Measurements from ENCODE around the gene HSD11B2.
A peak's percentile ranks its signal among the peaks of the same experiment; 100 is the strongest.

The HSD11B2 gene

DNA sequence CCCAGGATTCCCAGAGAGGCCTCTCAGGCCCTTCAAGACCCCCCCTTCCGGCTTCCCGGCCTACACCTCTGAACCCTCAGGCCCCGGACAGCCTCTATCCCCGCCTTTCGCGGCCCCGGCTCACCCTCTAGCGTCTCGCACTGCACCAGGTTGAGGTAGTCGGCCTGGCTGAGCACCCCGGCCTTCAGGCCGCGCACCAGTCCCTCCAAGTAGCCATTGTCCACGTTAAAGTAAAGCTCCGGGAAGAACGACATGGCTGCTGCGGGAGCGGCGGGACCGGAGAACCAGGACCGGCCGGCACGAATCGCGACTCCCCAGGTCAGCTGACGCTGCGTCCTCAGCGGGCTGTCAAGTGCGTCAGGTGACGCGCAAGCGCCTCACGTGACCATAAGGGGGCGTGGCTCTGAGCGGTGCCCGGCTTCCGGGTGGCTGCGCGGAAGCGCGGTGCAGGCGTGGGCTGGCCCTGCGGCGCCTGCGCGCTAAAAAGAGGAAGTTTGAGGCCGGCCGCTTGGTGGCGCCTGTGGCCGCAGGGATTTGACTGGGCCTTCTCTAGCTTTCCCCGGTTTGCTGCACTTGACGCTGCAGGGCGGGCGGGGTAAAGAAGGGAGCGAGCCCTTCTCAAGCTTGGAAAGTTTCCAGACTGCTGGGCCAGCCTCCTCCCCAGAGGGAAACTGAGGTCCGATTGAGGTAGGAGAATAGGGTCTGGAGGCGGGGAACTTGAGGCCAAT, 50.1 kb downstream of the HSD11B2 start, which contains the start of gene ATP6V0D1:
Gene ATP6V0D1 (minus strand): TSS at position 325 of the 728 bp plus-strand sequence. CDS start 71 bp downstream, at position 254.
- DNase-seq: peak; percentile 87 to 99 (median 97)

DNA sequence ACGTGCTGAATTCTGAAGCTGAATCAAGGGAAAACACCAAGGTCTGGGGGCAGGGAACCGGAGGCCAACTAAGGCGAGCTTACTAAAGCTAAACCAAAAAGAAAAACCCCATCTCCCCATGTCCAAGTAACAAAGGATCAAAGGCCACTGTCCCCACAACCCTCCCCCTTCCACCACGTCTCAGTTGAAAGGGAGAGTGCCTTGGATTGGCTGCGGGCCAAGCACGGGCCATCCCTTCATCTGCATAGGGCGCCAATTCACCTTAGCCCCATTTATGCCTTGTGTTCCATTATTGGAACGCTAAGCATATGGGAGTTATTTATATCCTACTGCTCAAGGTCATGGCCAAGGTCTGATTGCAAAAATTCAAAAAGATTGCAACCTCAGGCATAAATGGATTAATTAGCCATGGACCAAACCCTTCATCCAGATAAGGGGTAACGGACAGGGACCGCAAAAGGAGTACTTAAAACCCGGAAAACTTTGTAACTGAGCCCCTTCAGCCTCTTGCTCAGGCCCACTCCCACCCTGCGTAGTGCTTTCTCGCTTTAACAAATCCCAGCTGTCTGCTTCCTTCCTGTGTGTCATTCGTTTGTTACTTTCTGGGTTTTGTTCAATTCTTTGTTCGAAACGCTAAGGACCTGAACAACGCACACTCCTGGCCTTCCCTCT, 50.8 kb downstream of the HSD11B2 start:
- DNase-seq: peak in 2 of 14 donors; percentile 24 to 31

DNA sequence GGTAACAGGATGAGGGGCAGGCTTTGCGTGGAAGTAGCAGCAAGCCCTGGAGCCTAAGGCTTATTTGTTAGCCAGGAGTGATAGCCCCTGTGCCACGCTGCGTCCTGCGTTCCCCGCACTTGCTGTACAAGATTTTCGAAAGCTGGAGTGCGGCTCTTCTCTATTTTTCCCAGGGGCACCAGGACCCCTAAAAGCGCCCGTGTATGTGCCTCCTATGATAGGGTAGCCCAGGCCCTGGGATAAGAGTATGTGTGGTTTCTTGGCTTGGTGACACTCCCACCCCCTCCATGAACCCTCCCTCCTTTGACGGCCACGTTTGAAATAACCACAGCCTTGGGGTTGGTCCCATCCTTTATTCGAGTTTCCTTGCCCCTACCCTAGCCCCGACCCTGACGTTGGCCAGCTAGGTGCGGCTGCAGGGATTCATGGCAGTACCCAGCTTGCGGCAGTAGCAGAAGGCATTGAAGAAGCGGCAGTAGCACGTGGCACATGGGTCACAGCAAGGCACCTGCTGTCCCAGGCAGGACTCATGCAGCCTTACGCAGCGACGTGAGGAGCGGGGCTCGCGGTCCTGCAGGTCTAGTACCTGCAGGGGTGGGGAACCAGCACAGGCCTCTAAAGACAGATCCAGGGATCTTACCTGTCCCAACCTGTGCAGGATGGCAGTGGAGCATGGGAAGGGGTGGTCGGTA, 51.5 kb downstream of the HSD11B2 start:
- DNase-seq: no peak

DNA sequence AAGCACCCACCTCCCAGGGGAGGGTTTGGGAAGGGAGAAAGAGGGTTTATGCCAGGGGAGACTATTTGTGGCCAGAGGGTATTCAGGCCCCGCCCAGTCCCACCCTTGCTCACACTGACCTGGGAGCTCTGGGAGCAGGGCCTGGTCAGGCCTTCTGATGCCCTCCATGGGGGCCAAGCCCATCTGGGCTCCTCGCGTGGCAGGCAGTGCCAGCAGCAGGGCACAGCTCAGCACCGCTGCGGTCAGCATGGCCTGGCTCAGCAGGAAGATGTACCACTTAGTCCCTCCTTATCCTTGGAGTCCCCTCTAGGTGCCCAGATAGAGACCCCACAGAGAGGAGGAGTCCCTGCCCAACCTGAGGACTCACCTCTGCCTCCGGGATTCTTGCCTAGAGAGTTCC, 52.2 kb downstream of the HSD11B2 start, which contains the start of gene AGRP:
Gene AGRP (minus strand): TSS at position 398 of the 400 bp plus-strand sequence. CDS start 149 bp downstream, at position 249.
- DNase-seq: no peak

DNA sequence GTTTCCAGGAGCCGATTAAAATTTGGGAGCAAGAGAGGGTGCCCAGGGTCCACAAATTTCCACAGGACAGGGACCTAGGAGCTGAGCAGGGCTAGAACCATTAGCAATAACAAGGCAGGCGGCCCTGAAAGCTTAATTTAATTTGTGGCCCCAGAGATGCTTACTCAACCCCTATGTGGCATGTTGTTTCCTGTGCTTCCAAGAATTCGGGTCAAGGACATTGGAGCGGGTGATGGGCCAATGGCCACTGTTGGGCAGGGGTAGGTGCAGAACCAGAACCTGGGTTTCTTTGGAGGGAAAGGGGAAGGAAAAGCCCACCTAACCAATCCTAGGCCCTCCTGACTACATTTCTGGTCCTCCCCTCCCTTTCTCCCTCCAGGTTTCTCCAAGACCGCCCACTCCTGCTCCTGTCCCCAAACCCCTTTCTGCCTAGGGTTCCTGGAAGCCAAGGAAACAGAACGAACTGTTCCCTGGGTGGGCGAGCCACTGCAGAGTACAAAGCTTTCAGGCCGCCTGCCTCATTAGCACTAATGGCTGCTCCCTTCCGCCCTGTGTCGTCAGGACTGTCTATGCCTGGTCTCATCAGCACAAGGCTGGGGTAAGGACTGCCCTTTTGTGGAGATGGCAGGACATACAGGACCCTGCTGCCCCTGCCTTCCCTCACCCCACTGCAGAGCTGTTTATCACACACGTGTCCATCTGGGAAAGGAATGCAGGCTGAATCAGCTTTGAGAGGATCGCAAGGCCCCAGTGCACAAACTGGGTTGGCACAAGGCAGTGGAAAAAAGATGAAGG, 53.0 kb downstream of the HSD11B2 start:
- no peak for DNase-seq

DNA sequence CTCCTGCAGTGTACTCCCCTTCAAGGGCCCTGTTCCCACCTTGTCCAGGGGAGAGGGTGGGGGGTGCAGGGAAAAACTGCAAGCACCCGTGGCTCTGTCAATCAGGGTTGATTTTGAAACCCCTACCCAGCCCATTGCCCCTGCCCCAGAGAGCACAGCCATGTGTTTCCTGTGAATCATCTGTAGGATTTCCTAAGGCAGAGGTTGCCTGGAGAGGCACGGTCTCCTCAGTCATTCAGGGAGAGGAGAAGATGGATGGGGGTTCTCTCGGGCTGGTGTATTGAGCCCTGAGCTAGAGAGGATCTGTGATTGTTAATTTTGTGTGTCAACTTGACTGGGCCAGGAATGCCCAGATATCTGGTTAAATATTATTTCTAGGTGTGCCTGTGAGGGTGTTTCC, 55.9 kb downstream of the HSD11B2 start:
- no peak for DNase-seq

Data from C1 segment of cervical spinal cord (tissue), 14 donors.